Vagina (tissue), 2 donors: ENCODE data around the gene HBB.

Experiments used
- CTCF ChIP-seq, 3 experiments: fragments of 450-650 bp in 2 of 3; fragments of 200-600 bp in 1 of 3; sonication (generic) in 1 of 3; IDR thresholded peaks; one replicate each; pipeline ENCODE4 v1.5.1; 2017 to 2019; ENCODE audit warnings: antibody characterized with exemption in 3 of 3, mild to moderate bottlenecking in 2 of 3, moderate library complexity in 2 of 3
- POLR2A ChIP-seq, 2 donors: fragments of 450-650 bp; IDR thresholded peaks; one replicate each; pipeline ENCODE4 v1.6.1; 2017; ENCODE audit warnings: antibody characterized with exemption in 2 of 2, mild to moderate bottlenecking in 2 of 2, moderate library complexity in 2 of 2

DNA sequence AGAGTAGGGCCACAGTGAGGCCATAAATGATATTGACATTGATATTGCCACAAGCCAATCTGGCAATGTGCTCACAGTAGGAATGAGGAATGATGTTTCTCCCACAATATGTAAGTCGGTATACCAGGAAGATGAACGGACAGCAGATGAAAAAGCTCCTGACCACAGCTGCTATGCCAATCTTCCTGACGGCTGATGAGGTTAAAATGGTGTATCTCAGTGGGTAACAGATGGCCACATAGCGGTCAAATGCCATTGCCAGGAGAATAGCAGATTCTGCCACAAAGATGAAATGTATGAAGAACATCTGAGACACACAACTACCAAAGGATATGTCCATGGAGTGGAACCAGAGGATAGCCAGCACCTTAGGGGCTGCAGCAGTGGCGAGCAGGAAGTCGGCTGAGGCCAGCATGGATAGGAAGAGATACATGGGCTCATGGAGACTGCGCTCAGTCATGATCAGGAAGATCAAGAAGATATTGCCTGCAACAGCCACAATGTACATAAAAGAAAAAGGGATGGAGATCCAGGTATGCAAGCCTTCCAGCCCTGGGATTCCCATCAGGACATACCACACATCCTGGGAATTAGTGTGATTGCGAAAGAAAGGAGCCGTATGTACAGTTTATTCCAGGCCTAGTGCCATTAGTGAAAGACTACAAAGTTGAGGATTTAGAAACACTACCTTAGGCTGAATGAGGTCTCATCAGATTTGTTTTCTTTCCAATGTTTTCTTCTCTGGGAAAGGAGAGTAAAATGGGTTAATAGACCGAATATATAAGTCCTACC lies 48.6 kb downstream of the HBB start:
- no peak for TF ChIP-seq CTCF (IDR thresholded peaks at IDR 0.05)
- TF ChIP-seq POLR2A (IDR thresholded peaks at IDR 0.05), result no peak
